ENCODE results near the gene PITHD1. TPM values are rescaled to one million over a fixed set of nuclear protein-coding genes. Genes with fewer than 3 reads are reported as not detected.

The PITHD1 gene, protein sequence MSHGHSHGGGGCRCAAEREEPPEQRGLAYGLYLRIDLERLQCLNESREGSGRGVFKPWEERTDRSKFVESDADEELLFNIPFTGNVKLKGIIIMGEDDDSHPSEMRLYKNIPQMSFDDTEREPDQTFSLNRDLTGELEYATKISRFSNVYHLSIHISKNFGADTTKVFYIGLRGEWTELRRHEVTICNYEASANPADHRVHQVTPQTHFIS
- 33.9 to 45.1 TPM (median 35.7 TPM) in 5 replicates for total RNA-seq (2022; extraction: Qiagen RNA extraction)

DNA sequence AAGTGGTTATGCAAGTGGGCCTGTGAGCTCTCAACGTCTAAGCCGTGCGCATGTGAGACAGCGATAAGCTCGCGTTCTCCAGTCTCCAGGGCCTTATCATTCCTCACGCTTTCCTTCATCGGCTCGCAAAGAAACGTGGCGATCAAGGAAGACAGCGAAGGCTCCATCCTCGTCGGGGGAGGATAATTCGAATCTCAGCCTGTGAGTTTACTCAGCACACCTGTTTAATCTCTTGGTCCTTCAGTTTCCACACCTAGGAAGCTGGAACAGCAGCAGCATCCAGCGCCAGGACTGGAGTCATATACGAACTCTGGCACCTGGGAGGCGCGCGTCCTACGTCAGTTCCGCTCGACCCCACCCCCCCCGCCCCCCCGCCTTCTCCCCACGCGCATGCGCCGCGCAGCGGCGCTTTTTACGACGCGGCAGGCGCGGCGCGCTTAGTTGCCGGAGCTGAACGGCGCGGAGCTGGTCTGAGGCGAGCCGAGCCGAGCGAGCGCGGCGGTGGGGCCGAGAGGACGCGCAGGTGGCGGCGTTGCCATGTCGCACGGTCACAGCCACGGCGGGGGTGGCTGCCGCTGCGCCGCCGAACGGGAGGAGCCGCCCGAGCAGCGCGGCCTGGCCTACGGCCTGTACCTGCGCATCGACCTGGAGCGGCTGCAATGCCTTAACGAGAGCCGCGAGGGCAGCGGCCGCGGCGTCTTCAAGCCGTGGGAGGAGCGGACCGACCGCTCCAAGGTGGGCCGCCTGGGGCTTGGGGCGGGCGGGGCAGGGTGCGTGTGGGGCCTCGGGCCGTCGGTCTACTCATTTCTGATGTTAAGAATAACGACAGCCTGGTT lies at the start of gene PITHD1:
PITHD1 (plus strand) TSS at position 440 of the 836 bp plus-strand sequence; CDS start at position 538, 98 bp downstream.

DNA sequence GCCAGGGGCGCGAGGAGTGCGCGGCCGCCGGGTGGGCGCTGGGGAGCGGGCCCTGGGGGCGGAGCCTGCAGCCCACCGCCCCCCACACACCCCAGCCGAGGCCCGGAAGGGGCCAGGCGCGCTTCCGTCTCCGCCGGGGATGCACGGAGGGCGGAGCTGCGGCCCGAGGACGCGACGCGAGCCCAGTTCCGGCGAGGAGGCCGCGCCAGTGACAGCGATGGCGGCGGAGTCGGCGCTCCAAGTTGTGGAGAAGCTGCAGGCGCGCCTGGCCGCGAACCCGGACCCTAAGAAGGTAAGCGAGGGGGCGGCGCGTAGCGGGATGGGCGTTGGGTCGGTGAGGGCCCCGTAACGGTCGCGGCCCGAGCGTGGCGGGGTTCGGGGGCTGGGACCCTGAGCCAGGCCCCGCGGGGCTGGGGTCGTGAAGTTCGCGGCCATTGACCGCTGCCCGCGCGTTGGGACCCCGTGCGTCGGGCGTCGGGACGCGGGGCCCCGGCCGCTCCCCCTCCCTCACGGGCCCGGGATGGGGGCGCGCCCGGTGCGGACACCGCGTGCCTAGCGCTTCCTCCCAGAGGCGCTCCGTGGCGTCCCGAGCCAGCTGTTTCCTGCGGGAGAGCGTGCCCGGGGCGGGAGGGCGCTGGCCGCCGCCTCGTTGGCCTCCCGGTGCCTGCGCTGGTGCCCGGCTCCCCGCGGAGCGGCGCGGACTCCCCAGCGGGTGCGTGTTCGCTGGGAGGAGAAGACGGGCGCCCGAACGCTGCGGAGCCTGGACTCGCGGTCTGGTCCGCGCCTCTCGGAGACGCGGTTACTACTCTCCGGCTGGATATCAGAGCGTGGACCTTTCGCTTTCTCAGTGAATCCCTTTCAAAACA lies 34.7 kb upstream of the PITHD1 start, which contains the start of gene ELOA:
ELOA (plus strand) TSS at position 185 of the 866 bp plus-strand sequence; CDS start at position 218, 33 bp downstream.

DNA sequence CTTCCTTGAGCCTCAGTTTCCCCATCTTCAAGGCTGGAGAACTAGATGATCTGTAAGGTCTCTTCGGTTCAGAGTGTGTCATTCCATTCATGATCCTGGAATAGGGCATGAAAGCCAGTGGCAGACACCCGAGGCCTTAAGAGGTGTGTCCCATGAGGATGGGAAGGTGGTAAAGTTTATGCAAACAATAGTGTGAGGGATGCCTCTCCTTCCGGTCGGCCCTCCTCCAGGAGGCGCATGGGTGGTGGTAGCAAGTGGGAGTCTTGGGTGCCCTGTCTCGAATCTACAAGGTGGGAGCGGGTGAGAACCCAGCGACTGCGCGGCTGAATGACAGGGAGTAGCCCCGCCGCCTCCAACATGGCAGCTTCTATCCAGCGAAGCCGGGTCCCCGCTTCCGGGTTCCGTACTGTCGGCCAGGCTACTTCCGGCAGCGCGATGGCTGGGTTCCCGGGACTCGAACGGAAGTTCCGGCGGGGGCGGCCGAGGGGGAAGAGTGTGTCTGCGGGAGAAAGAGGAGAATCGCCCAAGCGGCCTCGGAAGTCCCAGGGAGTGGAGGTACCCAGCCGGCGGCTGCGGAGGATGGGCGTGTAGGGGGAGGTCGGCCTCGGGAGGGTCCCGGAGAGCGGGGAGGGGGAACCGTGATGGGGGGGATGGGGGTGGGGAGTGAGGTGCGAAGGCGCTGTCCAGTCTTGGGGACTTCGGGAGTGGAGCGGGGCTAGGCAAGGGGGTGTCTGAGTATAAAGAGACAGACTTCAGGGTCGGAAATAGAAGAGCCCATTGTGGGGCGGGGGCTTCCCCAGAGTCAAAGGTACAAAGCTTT lies 12.7 kb downstream of the PITHD1 start, which contains the start of gene LYPLA2:
LYPLA2 (plus strand) TSS at position 450 of the 820 bp plus-strand sequence. CDS start 1,538 bp downstream, outside the sequence.

DNA sequence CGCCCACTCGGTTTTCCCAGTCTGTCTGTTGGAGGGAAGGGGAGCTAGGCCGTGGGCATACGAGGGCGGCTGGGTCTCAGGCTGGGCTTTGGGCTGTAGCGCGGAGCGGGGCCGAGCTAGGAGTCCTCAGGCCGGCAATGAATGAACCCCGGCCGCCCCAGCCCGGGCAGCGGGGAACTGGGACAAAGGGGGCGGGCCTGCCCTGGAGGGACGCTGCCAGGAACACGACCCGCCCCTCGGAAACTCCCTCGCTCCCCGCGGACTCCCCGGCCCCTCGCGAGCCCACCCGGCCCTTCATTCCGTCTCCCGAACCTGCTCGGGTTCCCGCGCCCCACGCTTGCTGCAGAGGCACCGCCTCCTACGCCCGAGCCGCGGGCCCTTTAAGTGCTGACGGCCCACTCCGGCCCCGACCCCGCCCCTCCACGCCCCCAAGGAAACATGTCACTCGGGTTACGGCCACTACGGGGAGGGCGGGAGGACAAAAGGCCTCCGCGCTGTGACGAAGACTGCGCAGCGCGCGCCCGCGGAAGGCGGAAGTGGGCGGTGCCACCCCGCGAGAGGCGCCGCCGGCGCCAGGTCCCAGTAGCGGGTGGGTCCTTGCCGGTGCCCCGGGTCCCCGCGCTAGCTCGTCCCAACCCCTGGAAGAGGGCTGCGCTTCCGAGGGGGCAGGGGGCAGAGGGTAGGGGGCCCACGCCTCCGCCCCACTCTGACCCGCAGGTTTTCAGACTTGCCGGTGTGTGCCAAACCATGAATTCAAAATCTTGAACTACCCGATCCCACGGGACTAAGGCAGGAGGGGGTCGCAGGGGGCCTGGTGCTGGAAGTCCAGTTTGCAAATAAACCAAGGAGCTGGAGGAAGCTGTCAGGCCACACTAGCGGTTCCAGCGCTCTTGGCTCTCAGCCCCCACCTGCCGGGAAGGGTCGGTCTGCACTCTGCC lies 22.5 kb downstream of the PITHD1 start, which contains the start of gene GALE:
GALE (minus strand) TSS at position 355 of the 938 bp plus-strand sequence. CDS start 1,747 bp downstream, outside the sequence.

DNA sequence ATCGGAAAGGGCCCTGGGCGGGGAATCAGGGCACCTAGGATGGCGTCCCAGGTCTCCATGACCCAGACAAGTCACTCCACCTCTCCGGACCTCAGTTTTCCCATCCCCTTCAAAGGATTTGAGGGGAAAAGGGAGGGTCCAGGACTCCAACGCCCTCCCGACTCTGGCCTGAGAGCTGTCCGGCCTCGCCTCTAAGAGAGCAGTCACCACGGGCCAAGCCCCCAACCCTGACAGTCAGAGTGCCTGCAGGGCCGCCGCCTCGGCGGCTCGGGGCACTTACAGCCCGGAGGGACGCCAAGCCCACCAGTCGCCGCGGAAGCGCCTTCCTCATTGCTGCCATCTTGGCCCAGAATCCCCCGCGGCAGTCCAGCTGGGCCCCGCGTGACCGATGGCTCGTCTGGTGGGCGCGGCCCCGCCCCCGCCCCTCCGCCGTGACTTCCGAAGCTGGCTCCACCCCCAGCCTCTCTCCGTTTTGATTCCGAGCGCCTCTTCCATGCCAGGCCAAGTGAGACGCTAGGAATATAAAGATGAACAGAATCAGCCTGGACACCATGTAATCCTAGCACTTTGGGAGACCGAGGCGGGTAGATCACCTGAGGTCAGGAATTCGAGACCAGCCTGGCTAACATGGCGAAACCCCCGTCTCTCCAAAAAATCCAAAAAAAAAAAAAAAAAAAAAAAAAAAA lies 47.0 kb downstream of the PITHD1 start, which contains the start of gene HMGCL:
HMGCL (minus strand) TSS at position 354 of the 686 bp plus-strand sequence; CDS start at position 340, 14 bp downstream.

Other genes starting within 250 kb of the PITHD1 start
- gene E2F2, start 247.2 kb upstream of the PITHD1 start, total RNA-seq (2022; extraction: Qiagen RNA extraction): 2.2 to 3.1 TPM (median 2.7 TPM) in 5 replicates
- gene ID3, start 218.9 kb upstream of the PITHD1 start, total RNA-seq (2022; extraction: Qiagen RNA extraction): 322 to 443 TPM (median 373 TPM) in 5 replicates
- 1,332 to 1,474 TPM (median 1,426 TPM) in 5 replicates for gene RPL11, start 86.6 kb upstream of the PITHD1 start, total RNA-seq (2022; extraction: Qiagen RNA extraction)
- 25.5 to 31.7 TPM (median 25.8 TPM) in 5 replicates for gene ELOA, start 34.9 kb upstream of the PITHD1 start, total RNA-seq (2022; extraction: Qiagen RNA extraction)
- gene LYPLA2, start 12.7 kb downstream of the PITHD1 start, total RNA-seq (2022; extraction: Qiagen RNA extraction): 60.4 to 65.8 TPM (median 64.0 TPM) in 5 replicates
- 66.6 to 81.1 TPM (median 78.8 TPM) in 5 replicates for gene GALE, start 22.3 kb downstream of the PITHD1 start, total RNA-seq (2022; extraction: Qiagen RNA extraction)
- 11.5 to 13.7 TPM (median 12.9 TPM) in 5 replicates for gene HMGCL, start 47.0 kb downstream of the PITHD1 start, total RNA-seq (2022; extraction: Qiagen RNA extraction)
- gene FUCA1, start 89.9 kb downstream of the PITHD1 start, total RNA-seq (2022; extraction: Qiagen RNA extraction): 8.7 to 11.0 TPM (median 9.7 TPM) in 5 replicates
- not detected in 5 replicates for gene CNR2, start 134.9 kb downstream of the PITHD1 start, total RNA-seq (2022; extraction: Qiagen RNA extraction)
- 23.2 to 38.9 TPM (median 37.8 TPM) in 5 replicates for gene PNRC2, start 181.4 kb downstream of the PITHD1 start, total RNA-seq (2022; extraction: Qiagen RNA extraction)
- gene SRSF10, start 201.9 kb downstream of the PITHD1 start, total RNA-seq (2022; extraction: Qiagen RNA extraction): 83.2 to 101 TPM (median 88.6 TPM) in 5 replicates